Activated CD4-positive, alpha-beta T cell treated with anti-CD3 and anti-CD28 coated beads for 24 hours (primary cell): ENCODE measurements around the gene CRYBG3.
"Not testable (repeated sequence)": the region's sequence is repeated elsewhere in the genome, so short reads cannot be mapped to it uniquely, and the experiment has no call there.

ENCODE experiments used
- DNase-seq, 2 donors: peaks; one replicate each; pipeline ENCODE4 v3.0.0-alpha.2; 2020; ENCODE audit warnings: low read depth in 2 of 2

Gene CRYBG3

DNA sequence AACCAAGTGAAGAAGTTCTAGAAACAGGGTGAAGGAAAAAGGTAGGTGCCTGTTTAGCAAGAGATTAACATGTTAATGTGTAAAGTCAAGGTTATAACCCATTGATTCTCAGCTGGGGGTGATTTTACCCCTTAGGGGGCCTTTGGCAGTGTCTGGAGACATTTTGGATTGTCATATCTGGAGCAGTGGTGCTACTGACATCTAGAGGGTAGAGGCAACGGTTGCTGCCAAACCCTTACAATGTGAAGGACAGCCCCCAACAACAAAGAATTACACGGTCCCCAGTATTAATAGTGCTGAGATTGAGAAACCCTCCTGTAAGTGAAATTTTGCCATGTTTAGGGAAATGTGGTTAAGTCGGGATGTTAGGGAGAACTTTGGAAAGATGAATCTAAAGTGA lies 74.7 kb downstream of the CRYBG3 start:
- no peak for DNase-seq

DNA sequence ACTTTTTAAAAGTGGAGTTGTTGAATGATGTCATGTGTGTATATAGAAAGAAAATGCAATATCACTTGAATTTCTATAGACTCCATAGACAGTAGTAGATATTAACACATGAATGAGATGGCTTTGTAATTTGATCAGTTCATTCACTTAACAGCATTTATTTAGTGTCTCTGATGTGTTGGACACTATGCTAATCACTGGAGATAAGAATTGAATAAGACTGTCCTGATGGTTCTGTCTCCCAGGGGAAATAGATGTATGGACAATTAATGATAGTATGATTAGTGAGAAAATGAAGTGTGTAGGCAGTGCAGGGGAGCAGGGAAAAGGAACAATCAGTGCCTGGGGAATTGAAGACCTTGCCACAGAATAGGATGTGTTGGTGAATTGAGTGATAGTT lies 77.5 kb downstream of the CRYBG3 start:
- no peak for DNase-seq

DNA sequence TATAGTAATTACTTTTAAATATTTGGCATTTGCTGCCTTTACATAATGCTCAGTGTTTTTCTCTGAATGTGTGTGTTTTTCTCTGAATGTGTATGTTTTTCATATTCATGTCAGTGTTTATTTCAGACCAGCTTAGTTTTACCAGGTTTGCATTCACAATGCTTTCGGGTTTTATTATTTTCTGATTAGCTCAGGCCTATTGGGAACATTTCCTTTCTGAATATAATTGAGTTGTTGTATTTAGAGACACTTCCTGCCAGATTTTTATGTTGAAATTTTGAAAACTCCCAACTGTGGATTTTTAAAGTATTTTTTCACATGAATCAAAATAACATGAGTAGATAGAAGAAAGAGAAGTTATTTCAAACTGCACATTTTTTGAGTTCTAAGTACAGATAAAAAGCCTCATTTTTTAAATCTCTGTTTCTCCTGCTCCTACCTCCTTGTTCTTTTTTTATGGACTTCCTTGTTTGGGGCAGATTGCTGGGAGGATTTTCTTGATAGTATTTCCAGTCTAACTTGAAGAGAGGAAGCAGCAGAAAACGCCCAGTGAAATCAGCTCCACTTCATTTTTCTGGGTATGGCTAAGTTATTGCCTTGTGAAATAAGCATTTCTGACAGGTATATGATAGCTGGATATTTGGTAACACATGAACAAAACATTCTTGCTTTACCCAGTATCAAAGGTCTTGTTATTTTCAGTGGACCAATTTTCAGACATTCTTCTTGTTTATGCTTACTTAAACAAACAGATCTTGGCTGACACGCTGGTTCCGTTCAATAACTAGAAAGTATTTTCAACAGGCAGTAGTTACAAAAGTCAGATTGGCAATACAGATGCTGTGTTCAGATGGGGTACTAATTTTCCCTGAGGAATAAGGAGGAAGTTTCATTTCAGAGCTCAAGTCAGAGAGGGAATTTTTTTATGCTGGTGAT lies 79.8 kb downstream of the CRYBG3 start:
- no peak for DNase-seq

DNA sequence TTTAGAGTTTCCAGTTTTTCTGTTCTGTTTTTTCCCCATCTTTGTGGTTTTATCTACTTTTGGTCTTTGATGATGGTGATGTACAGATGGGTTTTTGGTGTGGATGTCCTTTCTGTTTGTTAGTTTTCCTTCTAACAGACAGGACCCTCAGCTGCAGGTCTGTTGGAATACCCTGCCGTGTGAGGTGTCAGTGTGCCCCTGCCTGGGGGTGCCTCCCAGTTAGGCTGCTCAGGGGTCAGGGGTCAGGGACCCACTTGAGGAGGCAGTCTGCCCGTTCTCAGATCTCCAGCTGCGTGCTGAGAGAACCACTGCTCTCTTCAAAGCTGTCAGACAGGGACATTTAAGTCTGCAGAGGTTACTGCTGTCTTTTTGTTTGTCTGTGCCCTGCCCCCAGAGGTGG lies 88.0 kb downstream of the CRYBG3 start:
- DNase-seq, result not testable (repeated sequence)

DNA sequence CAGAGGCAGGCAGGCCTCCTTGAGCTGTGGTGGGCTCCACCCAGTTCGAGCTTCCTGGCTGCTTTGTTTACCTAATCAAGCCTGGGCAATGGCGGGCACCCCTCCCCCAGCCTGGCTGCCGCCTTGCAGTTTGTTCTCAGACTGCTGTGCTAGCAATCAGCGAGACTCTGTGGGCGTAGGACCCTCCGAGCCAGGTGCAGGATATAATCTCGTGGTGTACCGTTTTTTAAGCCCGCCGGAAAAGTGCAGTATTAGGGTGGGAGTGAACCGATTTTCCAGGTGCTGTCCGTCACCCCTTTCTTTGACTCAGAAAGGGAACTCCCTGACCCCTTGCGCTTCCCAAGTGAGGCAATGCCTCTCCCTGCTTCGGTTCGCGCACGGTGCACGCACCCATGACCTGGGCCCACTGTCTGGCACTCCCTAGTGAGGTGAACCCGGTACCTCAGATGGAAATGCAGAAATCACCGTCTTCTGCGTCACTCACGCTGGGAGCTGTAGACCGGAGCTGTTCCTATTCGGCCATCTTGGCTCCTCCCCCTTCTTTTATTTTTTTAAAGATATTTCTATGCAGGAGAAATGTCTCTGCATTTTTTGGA lies 88.5 kb downstream of the CRYBG3 start:
- DNase-seq, result not testable (repeated sequence)

DNA sequence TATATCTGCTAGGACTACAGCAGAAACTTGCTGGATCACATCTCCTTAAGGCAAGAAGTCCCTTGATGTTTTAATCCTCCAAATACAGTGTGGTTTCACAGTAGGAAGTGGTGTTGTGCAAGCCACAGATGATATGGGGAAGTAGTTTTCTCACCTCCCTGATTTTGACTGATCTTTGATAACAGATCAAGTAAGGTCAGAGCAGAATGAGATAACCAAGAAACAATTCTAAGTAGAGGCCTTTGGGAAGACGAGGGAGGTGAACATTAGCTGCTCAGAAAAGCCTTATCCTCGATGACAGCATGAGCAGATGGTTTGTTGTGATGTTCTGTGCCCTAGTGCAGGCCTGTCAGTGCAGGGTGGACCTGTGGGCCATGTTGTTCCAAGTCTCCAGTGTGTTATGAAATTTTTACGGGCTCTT lies 89.1 kb downstream of the CRYBG3 start:
- no peak for DNase-seq

DNA sequence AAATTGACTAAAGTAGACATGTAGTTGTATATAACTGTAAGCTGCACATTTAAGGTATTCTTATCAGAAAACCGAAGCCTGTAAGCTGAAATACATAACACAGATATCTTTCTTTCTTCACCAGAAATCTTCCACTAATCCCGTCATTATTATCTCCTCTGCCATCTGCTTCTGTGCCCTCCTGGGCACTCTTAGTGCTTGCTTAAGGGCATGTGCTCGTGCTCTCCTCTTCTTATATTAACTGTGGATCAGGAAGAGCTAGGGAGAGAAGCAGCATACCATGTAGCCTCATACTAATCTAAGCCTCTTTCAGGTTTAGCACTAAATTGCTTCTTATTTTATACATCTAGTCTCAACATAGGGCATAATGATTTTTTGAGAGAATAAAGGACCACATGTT lies 89.6 kb downstream of the CRYBG3 start:
- DNase-seq, result no peak

DNA sequence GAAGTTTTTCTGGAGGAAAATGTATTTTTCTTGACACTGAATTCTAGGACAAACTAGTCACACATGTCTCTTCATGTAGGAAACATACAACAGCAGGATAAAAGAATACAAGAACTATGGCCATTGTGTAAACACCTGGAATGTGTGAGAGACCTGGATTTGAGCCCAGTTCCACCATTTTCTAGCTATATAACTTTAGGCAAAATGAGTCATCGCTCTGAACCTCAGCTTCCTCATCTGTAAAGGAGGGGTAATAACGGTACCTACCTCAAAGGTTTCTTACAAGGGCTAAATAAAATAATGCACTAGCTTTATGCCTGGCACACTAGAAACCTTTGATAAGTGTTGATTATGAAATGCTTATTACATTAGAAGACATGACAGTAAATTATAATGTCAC lies 92.6 kb downstream of the CRYBG3 start:
- DNase-seq, result no peak

DNA sequence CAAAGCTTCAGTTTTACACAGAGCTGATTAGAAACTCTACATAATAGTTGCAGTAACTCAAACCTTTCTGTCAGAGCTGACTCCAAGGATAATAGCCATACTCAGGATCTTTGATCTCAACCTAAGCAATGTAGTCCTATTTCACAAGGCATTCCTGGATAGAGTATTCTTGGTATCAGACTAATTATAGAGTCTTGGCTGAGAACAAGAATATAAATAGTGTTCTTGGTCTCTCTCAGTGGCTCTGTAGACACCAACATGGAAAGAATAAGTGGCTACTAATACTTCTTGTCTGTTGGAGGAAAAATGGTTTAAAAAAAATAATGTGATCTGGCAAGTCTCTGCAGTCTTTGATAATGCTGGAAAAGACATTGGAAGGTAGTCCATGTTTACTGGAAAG lies 94.8 kb downstream of the CRYBG3 start:
- no peak for DNase-seq

DNA sequence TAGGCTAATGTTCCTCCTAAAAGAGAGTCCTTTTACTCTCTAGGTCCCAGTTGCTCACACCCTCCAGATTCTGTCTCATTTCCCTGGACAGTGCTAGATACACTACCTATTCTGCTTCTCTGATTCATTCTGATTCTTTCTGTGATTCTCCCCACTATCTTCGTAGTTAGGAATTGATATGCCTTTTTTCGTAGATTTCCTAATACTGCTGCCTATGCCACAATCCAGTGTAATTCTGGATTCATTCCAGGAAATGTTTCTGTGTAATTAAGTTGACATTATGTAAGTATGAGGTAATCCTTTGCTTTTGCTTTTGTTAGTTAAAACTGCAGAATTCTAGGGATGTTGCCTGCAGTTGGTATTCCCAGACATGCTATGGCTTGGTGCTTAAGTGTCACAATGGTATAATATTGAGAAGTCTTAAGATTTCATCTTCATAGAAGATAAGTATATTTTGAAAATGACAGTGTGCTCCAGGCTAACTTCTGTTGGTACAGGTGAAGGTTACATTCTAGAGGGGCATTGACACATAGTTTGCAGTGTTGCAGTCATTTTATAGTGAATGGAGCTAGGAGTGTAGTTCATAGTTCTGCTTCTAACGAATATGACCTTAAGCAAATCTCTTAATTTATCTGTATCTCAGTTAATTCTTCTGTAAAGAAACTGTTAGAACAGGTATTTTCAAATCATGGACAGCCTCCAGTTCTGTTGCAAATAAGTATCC lies 96.2 kb downstream of the CRYBG3 start:
- no peak for DNase-seq

DNA sequence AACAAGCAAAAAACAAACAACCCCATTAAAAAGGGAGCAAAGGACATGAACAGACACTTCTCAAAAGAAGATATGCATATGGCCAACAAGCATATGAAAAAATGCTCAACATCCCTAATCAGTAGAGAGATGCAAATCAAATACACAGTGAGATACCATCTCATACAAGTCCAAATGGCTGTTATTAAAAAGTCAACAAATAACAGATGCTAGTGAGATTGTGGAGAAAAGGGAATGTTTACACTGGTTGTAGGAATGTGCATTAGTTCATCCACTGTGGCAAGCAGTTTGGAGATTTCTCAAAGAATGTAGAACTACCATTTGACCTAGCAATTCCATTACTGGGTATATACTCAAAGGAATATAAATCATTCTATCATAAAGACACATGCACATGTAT lies 105.9 kb downstream of the CRYBG3 start:
- no peak for DNase-seq

DNA sequence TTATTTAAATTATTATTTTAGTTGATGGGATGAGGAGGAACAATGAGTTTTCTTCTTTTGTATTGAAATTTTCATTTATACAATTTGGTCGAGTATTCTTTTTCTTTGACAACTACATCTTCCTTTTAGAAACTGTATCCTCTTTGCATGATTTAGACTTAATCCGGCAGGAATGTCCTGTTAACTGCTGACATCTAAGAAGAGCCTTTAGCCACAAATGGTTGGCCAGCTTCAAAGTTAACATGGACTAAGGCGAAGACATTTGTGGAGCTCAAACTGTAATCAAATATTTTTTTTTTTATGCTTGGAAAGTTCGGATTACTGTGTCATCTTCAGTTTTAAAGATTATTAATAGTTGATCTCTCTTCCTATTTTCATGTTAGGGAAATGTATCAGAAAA lies 107.2 kb downstream of the CRYBG3 start:
- no peak for DNase-seq

DNA sequence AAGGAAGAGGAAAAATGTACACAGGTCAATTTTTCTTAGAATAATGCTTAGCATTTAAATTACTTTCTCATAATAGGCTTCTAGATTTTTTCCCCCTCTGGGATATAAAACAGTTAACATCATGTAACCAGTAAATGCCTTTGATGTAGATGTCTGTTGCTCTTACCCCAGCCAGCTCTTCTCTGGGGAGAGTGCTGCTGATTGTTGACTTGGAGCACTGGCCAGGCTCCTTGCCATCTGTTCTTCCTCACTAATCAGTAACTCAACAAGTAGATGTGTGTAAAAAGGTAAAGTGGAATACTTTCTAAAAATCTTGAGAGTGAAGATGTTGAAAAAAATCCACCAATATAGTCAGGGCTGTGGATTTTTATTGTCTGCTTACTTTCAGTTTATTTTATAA lies 108.2 kb downstream of the CRYBG3 start:
- no peak for DNase-seq

DNA sequence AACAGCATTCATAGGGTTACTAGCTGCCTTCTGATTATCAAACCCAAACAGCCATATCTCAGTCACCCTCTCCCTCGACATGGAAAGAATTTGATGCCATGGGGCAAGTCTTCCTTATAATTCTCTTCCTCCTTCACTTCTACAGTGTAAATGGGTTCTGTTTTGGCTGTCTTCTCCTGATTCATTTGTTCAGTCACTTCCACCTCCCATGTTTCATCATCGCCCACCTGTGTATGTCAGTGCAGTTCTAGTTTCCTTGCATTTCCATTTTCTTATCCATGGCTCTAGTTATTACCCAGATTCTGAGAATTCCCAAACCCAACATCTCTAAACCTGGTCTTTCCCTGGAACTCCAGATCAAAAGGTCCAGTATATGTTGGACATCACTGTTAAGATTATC lies 109.4 kb downstream of the CRYBG3 start:
- no peak for DNase-seq

DNA sequence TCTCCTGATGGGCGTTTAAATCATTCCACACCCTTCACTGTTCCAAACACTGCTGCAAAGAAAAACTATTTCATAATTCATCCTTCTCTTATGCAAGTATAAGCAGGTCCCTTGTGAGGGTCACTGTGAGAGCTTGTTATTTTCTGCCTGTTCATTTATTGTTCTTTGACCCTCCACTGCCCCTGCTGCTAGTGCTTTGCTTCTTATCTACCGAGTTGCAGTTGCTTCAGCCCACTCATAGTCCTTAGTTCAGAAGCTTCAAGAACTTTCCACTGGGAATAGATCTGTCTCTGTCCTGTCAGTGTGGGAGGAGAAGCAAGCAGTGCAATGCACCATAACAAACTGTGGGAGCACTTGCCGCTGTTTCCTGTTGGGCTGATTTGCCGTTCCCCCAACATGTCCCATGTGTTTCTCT lies 110.6 kb downstream of the CRYBG3 start:
- no peak for DNase-seq

DNA sequence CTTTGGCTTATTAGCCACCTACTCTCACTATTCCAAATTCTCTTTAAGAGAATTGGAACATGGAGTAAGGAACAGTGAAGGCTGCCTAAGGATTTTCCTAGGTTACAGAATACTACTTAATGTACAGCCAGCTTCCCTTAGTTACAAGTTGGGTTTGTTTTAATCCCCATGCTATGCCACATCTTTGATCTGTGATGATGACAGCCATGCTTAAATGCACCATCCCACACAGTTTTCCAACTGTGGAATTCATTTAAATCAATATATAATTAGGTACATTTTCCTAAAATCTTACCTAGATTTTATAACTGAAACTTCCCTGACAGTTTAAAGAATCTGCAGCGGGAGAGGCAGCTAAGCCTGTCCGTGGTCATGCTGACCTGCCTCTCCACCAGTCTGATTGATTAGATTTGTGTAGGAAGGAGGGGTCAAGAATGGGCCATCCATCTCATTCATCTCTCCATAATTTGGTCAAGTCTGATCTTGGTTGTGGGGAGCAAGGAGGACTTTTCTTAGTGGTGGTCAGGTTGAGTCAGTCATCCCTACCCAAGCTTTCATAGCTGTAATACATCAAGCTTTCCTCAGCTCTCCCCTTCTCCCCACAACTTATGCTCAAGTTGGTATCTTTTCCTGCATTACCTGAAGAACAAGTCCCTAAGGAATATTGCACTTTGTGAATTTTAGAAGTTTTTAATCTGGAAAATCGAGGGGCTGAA lies 113.3 kb downstream of the CRYBG3 start:
- DNase-seq, result no peak

DNA sequence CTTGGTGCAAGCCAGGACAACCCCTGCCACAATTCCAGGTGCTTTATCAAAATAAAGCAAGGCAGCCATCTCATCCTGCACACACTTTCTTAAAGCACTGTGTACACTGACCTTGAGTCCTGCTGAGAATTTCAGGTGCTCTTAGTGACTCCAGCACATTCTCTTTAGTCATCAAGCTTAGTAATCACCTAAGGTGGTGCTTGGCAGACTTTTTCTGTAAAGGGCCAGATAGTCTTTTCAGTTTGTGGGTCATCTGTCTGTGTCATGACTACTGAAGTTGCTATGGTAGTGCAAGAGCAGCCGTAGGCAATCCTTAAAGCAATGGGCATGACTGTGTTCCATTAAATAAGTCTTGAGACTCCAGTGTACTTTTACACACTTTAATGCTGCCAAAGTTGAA lies 114.0 kb downstream of the CRYBG3 start:
- DNase-seq, result no peak

DNA sequence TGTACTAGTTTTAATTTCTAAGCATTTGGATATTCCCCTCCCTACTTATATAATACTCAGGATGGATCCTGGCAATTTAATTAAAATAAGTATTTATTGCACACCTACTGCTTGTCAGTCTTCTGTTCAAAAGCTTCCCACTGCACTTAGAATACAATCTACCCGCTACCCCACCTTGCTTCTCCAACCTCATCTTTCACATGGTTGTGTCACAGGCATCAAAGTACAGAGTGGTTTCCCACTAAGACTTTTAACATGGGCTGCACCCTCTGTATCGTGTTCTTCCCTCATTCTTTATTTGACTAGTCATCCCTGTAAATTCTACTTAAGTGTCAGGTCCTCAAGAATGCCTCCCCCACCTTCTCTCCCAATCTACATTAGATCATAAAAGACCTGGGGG lies 115.4 kb downstream of the CRYBG3 start:
- DNase-seq, result no peak

DNA sequence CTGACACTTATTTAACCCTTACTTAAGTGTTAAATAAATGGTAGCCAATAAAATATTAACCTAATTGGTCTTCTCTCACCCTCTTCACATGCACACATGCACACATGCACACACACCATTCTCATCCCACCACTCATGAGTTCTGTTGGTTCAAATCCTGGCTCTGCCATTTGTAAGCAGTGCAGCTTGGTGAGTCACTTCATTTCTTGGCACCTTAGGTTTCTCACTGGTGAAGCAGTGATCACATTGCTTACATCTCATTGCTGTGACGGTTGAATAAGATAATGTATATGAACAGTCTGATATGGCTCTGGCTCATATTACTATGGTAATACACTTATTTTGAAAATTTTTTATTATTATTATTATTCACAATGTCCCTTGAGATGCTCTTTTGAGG lies 116.6 kb downstream of the CRYBG3 start:
- no peak for DNase-seq

DNA sequence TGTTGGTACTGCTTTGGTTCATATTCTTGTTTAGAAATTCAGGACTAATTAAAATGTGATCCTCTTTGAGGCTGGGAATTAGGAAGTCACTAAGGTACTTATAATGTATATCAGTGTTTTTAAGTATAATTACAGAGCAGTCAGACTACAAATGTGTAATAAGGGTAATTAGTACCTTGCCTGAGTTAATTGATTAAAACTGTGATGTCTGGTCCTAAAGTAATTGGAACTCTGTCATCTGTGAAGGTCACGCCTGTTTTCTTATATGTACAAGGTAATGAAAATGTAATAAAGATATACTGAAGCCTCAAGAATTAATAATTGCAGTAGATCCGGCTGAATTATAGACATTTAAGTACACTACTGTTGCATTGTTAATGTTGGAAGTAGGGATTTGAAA lies 117.6 kb downstream of the CRYBG3 start:
- no peak for DNase-seq

DNA sequence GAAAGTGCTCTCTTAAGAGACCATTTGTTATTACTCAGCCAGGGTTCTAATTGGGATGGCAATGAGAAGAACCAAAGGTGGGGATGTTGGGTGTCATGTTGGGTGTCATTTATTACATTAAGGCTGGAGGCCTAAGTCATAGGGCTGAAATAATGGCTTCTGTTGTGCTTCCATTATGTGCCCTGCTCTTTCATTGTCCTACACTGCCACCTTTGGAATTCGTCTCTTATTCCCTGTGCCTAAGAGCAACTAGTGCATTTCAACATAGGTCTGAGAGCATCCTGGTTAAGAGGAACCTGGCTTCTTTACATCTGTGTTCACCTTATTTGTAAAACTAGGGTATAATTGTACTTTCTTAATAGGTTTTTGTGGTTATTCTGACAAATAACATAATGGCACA lies 118.2 kb downstream of the CRYBG3 start:
- no peak for DNase-seq
